GM12865 (cell line): Measurements from ENCODE around the gene NPIPB6.
A peak's percentile ranks its signal among the peaks of the same experiment; 100 is the strongest.

Source experiments
- DNase-seq: peaks from one replicate; pipeline ENCODE4 v3.0.0; 2010; ENCODE audit warnings: low read depth
- H3K4me3 ChIP-seq: 2 replicates; pipeline ENCODE4 v1.5.1; 2011; ENCODE audit warnings: mild to moderate bottlenecking, low read depth, low read length, control low read depth
- TF ChIP-seq, protein P1 (sequence below): IDR thresholded peaks from 2 replicates; pipeline ENCODE4 v1.5.1; 2011; ENCODE audit warnings: low read length, control low read depth, low read depth, inconsistent platforms; ENCODE audit not compliant: insufficient read depth; ENCODE audit errors: missing control alignments

NPIPB6 gene

DNA sequence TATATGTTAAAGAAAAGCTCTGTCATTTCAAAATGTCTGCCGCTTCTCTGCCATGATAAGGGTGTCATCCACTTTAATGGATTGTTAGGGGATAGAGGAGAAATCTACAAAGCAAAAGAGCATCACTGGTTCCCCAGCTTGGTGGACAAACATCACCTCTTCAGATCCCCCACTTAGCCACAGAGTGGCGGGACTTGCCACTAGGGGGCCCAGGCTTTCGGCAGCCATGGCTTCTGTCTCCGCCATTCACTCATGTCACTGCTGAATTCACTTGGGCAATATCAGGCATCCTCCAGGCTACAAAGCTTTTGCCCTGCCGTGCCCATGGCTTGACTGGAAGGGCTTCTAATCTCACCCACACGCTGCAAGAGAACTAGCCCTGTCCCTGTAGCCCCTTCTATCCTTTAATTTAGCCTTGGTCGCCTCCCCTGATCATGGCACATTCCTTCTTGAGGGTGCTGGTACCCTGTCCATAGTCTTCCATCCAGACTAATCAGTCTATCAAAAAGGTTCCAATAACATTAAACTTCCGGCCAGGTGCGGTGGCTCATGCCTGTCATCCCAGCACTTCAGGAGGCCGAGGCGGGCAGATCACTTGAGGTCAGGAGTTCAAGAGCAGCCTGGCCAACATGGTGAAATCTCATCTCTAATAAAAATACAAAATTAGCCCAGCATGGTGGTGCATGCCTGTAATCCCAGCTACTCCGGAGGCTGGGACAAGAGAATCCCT lies 36.3 kb downstream of the NPIPB6 start:
- H3K4me3 ChIP-seq, result no peak overlapping the region
- TF ChIP-seq, protein P1, sequence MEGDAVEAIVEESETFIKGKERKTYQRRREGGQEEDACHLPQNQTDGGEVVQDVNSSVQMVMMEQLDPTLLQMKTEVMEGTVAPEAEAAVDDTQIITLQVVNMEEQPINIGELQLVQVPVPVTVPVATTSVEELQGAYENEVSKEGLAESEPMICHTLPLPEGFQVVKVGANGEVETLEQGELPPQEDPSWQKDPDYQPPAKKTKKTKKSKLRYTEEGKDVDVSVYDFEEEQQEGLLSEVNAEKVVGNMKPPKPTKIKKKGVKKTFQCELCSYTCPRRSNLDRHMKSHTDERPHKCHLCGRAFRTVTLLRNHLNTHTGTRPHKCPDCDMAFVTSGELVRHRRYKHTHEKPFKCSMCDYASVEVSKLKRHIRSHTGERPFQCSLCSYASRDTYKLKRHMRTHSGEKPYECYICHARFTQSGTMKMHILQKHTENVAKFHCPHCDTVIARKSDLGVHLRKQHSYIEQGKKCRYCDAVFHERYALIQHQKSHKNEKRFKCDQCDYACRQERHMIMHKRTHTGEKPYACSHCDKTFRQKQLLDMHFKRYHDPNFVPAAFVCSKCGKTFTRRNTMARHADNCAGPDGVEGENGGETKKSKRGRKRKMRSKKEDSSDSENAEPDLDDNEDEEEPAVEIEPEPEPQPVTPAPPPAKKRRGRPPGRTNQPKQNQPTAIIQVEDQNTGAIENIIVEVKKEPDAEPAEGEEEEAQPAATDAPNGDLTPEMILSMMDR, result peak; percentile 95
- DNase-seq, result peak; percentile 82

DNA sequence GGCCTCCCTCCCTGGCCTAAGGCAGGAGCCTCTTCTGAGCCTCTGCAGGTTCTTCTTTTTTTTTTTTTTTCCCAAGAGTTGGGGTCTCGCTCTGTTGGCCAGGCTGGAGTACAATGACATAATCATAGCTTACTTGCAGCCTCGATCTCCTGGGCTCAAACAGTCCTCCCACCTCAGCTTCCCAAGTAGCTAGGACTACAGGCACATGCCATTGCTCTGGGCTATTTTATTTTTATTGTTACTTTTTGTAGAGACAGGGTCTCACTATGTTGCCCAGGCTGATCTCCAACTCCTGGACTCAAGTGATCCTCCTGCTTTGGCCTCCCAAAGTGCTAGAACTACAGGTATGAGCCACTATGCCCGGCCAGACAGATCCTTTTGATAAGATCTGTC lies 38.4 kb downstream of the NPIPB6 start:
- TF ChIP-seq, protein P1, result no peak
- H3K4me3 ChIP-seq, result no peak overlapping the region
- DNase-seq, result no peak

DNA sequence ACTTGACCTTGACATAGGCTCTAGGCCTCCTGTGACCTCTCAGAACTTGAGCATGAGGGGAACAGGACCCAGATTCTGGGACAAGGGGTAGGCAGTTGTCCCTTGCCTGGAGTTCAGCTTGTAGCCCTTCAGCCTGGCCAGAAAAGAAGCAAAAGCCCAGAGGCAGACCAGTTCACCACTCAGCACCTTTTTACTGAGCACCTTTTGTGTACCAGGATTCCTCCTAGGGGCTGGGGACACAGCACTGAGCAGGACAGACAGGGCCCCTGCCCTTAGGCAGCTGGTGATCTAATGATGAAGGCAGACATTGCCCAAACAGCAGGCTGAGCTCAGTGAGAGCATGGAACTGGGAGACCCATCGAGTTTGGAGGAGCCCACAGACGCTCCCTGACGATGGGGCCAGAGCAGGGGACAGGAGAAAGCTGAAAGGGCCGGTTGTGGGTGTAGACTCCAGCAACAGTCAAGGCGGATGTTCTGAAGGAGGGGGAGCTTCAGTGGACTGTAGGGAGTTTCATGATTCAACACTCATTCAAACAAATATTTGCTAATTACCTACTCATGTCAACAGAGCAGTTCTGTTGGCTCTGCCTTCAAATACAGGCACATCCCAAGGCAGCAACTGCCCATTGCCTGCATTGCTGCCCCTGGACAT lies 38.9 kb downstream of the NPIPB6 start:
- TF ChIP-seq, protein P1, result no peak
- no peak for DNase-seq
- H3K4me3 ChIP-seq, result no peak overlapping the region

DNA sequence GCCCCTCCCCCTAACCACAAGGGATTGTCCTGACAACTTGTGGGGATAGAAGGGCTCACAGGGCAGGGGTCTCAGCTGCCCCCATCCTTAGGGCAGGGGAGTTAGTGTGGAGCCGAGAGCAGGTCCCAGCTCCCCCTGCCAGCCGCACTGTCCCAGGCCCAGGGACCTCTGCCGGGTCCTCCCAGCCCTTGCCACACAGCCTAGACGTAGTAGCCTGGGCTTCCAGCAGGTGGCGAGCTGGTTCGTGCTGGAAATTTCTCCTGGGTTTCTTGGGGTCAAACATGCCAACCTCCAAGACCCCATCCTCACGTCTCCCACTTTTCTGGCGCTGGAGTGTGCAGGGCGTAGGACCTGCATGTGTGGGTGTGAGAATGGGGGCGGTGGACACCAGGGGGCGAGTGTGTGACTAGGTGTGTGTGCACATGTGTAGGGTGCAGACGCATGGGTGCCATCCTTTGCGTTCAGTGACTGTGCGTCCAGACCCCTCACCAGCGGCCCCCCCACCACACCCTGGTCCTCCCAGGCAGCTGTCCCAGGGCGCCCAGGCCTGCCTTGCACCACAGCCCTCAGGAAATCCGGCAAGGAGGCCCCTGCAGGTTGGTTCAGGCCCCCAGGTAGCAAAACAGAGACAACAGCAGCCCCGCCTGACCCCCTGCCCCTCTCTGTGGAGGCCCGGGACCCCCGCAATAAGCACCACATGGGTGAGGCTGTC lies 41.5 kb downstream of the NPIPB6 start:
- peak; percentile 42 for DNase-seq
- H3K4me3 ChIP-seq, result no peak overlapping the region
- TF ChIP-seq, protein P1, result peak; percentile 79

DNA sequence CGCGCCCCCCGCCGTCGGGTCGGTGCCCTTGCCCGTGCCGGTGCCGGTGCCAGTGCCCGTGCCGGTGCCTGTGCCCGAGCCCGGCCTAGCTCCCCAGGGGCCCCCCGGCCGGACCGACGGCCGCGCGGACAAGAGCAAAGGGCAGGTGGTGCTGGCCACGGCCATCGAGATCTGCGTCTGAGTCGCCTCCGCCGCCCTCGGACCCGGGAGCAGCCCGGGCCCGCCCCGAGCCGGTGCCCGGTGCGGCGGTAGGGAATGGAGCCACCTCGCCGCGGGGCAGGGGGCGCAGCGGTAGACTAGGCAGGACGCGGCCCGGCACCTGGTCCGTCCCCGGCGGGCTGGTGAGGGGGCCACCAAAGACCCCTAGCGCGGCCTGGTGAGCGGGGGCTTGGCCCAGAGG lies 42.6 kb downstream of the NPIPB6 start:
- DNase-seq, result no peak
- no peak overlapping the region for H3K4me3 ChIP-seq
- TF ChIP-seq, protein P1, result no peak

DNA sequence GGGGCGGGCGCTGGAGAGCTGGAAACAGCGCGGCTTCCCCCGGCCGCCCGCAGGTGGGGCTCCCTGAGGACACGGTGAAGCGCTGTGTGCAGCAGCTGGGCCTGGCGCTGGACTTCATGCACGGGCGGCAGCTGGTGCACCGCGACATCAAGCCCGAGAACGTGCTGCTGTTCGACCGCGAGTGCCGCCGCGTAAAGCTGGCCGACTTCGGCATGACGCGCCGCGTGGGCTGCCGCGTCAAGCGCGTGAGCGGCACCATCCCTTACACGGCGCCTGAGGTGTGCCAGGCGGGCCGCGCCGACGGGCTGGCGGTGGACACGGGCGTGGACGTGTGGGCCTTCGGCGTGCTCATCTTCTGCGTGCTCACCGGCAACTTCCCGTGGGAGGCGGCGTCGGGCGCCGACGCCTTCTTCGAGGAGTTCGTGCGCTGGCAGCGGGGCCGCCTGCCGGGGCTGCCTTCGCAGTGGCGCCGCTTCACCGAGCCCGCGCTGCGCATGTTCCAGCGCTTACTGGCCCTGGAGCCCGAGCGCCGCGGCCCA lies 43.2 kb downstream of the NPIPB6 start:
- H3K4me3 ChIP-seq, result no peak overlapping the region
- TF ChIP-seq, protein P1, result no peak
- DNase-seq, result no peak
